ENCODE data around the gene TIMM23.
A peak's percentile ranks its signal among the peaks of the same experiment; 100 is the strongest.
"Not testable (repeated sequence)": the region's sequence is repeated elsewhere in the genome, so short reads cannot be mapped to it uniquely, and the experiment has no call there.

TIMM23 gene

DNA sequence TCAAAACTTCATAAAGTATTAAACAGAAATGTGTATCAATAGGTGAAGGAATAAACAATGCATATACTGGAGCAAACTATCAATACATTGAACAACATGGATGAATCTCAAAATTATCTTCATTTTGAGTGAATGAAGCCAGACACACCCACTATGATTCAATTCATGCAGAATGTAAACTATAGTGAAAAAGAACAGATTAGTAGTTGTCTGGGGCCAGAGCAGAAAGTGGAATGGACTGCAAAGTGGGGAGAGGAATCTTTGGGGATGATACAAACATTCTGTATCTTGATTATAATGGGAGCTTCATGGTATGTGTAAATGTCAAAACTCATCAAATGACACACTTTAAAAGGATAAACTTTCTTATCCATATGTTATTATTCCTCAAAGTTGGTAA lies 23.5 kb upstream of the TIMM23 start:
- H3K14ac ChIP-seq (ENCODE audit: low read length); H3K9me3 ChIP-seq (ENCODE audit: insufficient read depth, low read depth, low read length); H2AK5ac ChIP-seq (ENCODE audit: low read length): not testable (repeated sequence)

GRCh38 chr10:45954367-45954766 lies 17.9 kb upstream of the TIMM23 start:
- H2BK120ac ChIP-seq (ENCODE audit: insufficient read depth, low read length, poor library complexity); H3K79me2 ChIP-seq (ENCODE audit: control insufficient read depth, insufficient read depth, low read length, poor library complexity); H3K4me1 ChIP-seq (ENCODE audit: control insufficient read depth in 1 of 2, insufficient read depth in 2 of 2, low read length in 2 of 2); H3K4me3 ChIP-seq (ENCODE audit: low read depth, low read length); H2BK12ac ChIP-seq (ENCODE audit: low read length); H3K79me1 ChIP-seq (ENCODE audit: low read length); H3K27ac ChIP-seq (ENCODE audit: low read depth, low read length); H3K9ac ChIP-seq (ENCODE audit: low read length); H3K9me3 ChIP-seq (ENCODE audit: insufficient read depth, low read depth, low read length); H3K36me3 ChIP-seq (ENCODE audit: control insufficient read depth in 1 of 2, insufficient read depth in 2 of 2, low read length in 2 of 2); H3K27me3 ChIP-seq (ENCODE audit: insufficient read depth, low read length); H2AK5ac ChIP-seq (ENCODE audit: low read length); H3K4me2 ChIP-seq (ENCODE audit: low read length); H2AFZ ChIP-seq (ENCODE audit: insufficient read depth, low read length, poor library complexity); H3K18ac ChIP-seq (ENCODE audit: low read length); H4K91ac ChIP-seq (ENCODE audit: low read depth, low read length); H3K4ac ChIP-seq (ENCODE audit: low read depth, low read length); H4K8ac ChIP-seq (ENCODE audit: low read depth, low read length); H3K14ac ChIP-seq (ENCODE audit: low read length); H3K23ac ChIP-seq (ENCODE audit: low read length); H2BK5ac ChIP-seq (ENCODE audit: low read depth, low read length, poor library complexity); H4K12ac ChIP-seq (ENCODE audit: low read depth, low read length); DNase-seq: not testable (repeated sequence)
- WGBS (ENCODE audit: extremely low coverage, insufficient coverage, insufficient read length) = no CpG with 5 or more reads among the region's 4 CpGs

More for the DNA sequence above, 23.5 kb upstream of the TIMM23 start:
- not testable (repeated sequence) for H3K4me2 ChIP-seq (ENCODE audit: low read length); H4K8ac ChIP-seq (ENCODE audit: low read depth, low read length); H3K4ac ChIP-seq (ENCODE audit: low read depth, low read length); H3K79me2 ChIP-seq (ENCODE audit: control insufficient read depth, insufficient read depth, low read length, poor library complexity); H3K18ac ChIP-seq (ENCODE audit: low read length); H3K4me3 ChIP-seq (ENCODE audit: low read depth, low read length); H2BK12ac ChIP-seq (ENCODE audit: low read length); H4K12ac ChIP-seq (ENCODE audit: low read depth, low read length); H3K27ac ChIP-seq (ENCODE audit: low read depth, low read length); H2BK5ac ChIP-seq (ENCODE audit: low read depth, low read length, poor library complexity); H3K36me3 ChIP-seq (ENCODE audit: control insufficient read depth in 1 of 2, insufficient read depth in 2 of 2, low read length in 2 of 2); H3K23ac ChIP-seq (ENCODE audit: low read length); H2AFZ ChIP-seq (ENCODE audit: insufficient read depth, low read length, poor library complexity); H3K9ac ChIP-seq (ENCODE audit: low read length); H3K4me1 ChIP-seq (ENCODE audit: control insufficient read depth in 1 of 2, insufficient read depth in 2 of 2, low read length in 2 of 2); H3K27me3 ChIP-seq (ENCODE audit: insufficient read depth, low read length); DNase-seq; H4K91ac ChIP-seq (ENCODE audit: low read depth, low read length); H2BK120ac ChIP-seq (ENCODE audit: insufficient read depth, low read length, poor library complexity); H3K79me1 ChIP-seq (ENCODE audit: low read length)

GRCh38 chr10:45956634-45957033 lies 15.7 kb upstream of the TIMM23 start:
- not testable (repeated sequence) for H3K36me3 ChIP-seq (ENCODE audit: control insufficient read depth in 1 of 2, insufficient read depth in 2 of 2, low read length in 2 of 2); DNase-seq; H3K23ac ChIP-seq (ENCODE audit: low read length); H2AK5ac ChIP-seq (ENCODE audit: low read length); H2BK5ac ChIP-seq (ENCODE audit: low read depth, low read length, poor library complexity); H2BK120ac ChIP-seq (ENCODE audit: insufficient read depth, low read length, poor library complexity); H3K18ac ChIP-seq (ENCODE audit: low read length); H3K79me2 ChIP-seq (ENCODE audit: control insufficient read depth, insufficient read depth, low read length, poor library complexity); H3K27me3 ChIP-seq (ENCODE audit: insufficient read depth, low read length); H3K14ac ChIP-seq (ENCODE audit: low read length); H2AFZ ChIP-seq (ENCODE audit: insufficient read depth, low read length, poor library complexity); H3K4me3 ChIP-seq (ENCODE audit: low read depth, low read length); H3K4me1 ChIP-seq (ENCODE audit: control insufficient read depth in 1 of 2, insufficient read depth in 2 of 2, low read length in 2 of 2); H3K27ac ChIP-seq (ENCODE audit: low read depth, low read length); H4K91ac ChIP-seq (ENCODE audit: low read depth, low read length); H3K9me3 ChIP-seq (ENCODE audit: insufficient read depth, low read depth, low read length); H3K79me1 ChIP-seq (ENCODE audit: low read length); H2BK12ac ChIP-seq (ENCODE audit: low read length); H3K4ac ChIP-seq (ENCODE audit: low read depth, low read length); H3K4me2 ChIP-seq (ENCODE audit: low read length); H3K9ac ChIP-seq (ENCODE audit: low read length); H4K12ac ChIP-seq (ENCODE audit: low read depth, low read length)
- WGBS (ENCODE audit: extremely low coverage, insufficient coverage, insufficient read length) = no CpG with 5 or more reads among the region's 6 CpGs
- peak overlapping the region; percentile 38 for H4K8ac ChIP-seq (ENCODE audit: low read depth, low read length)

DNA sequence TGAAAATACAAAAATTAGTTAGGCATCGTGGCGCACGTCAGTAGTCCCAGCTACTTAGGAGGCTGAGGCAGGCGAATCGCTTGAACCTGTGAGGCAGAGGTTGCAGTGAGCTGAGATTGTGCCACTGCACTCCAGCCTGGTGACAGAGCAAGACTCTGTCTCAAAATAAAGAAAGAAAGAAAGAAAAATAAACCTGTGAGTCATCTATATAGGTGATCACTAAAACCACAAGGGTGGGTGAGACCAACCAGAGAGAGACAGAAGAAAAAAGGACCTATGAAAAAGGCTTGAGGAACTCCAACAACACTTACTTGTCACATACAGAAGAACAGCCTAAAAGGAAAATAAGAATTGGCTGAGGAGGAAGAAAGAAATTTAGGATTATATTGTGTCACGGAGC lies 14.4 kb upstream of the TIMM23 start:
- not testable (repeated sequence) for H3K27ac ChIP-seq (ENCODE audit: low read depth, low read length); H4K12ac ChIP-seq (ENCODE audit: low read depth, low read length); H2BK12ac ChIP-seq (ENCODE audit: low read length); H3K36me3 ChIP-seq (ENCODE audit: control insufficient read depth in 1 of 2, insufficient read depth in 2 of 2, low read length in 2 of 2); H3K4me2 ChIP-seq (ENCODE audit: low read length); H2AK5ac ChIP-seq (ENCODE audit: low read length); DNase-seq; H3K4me1 ChIP-seq (ENCODE audit: control insufficient read depth in 1 of 2, insufficient read depth in 2 of 2, low read length in 2 of 2); H4K91ac ChIP-seq (ENCODE audit: low read depth, low read length); H3K4ac ChIP-seq (ENCODE audit: low read depth, low read length); H2BK5ac ChIP-seq (ENCODE audit: low read depth, low read length, poor library complexity); H3K27me3 ChIP-seq (ENCODE audit: insufficient read depth, low read length); H3K79me1 ChIP-seq (ENCODE audit: low read length); H3K9me3 ChIP-seq (ENCODE audit: insufficient read depth, low read depth, low read length); H4K8ac ChIP-seq (ENCODE audit: low read depth, low read length); H3K14ac ChIP-seq (ENCODE audit: low read length); H3K9ac ChIP-seq (ENCODE audit: low read length); H3K18ac ChIP-seq (ENCODE audit: low read length); H3K4me3 ChIP-seq (ENCODE audit: low read depth, low read length); H3K23ac ChIP-seq (ENCODE audit: low read length); H2BK120ac ChIP-seq (ENCODE audit: insufficient read depth, low read length, poor library complexity); H2AFZ ChIP-seq (ENCODE audit: insufficient read depth, low read length, poor library complexity); H3K79me2 ChIP-seq (ENCODE audit: control insufficient read depth, insufficient read depth, low read length, poor library complexity)
- WGBS (ENCODE audit: extremely low coverage, insufficient coverage, insufficient read length) = no CpG with 5 or more reads among the region's 6 CpGs

Measured in trophoblast cell (in vitro differentiated cells and primary cell).